ENCODE measurements around the gene CALHM5.
A peak's percentile ranks its signal among the peaks of the same experiment; 100 is the strongest.

The CALHM5 gene

DNA sequence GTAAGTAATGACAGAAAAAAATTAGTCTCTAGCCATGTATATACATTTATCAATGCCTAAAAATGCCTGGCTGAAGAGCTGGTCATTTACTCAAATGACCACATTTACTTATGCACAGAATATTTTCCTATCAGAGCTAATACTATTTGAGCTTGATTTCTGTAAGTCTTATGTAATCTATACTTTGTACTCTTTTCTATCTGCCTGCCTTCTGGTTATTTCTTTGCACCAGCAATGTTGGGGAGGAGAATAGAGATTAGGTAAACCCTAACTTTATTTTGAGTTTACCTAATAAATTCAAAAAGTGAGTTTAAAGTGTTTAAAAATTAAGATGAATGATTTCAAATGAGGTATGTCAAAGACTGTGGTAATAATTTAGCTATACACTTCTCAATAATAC lies 3.7 kb downstream of the CALHM5 start:
- no peak for DNase-seq (ENCODE audit: low read depth)
- H3K4me3 ChIP-seq (ENCODE audit: control insufficient read depth, low read depth, low read length), result no peak overlapping the region
- TF ChIP-seq, protein P1, sequence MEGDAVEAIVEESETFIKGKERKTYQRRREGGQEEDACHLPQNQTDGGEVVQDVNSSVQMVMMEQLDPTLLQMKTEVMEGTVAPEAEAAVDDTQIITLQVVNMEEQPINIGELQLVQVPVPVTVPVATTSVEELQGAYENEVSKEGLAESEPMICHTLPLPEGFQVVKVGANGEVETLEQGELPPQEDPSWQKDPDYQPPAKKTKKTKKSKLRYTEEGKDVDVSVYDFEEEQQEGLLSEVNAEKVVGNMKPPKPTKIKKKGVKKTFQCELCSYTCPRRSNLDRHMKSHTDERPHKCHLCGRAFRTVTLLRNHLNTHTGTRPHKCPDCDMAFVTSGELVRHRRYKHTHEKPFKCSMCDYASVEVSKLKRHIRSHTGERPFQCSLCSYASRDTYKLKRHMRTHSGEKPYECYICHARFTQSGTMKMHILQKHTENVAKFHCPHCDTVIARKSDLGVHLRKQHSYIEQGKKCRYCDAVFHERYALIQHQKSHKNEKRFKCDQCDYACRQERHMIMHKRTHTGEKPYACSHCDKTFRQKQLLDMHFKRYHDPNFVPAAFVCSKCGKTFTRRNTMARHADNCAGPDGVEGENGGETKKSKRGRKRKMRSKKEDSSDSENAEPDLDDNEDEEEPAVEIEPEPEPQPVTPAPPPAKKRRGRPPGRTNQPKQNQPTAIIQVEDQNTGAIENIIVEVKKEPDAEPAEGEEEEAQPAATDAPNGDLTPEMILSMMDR (conservative IDR thresholded peaks at IDR 0.05; ENCODE audit: control insufficient read depth, insufficient read depth, low read depth, low read length), result no peak

DNA sequence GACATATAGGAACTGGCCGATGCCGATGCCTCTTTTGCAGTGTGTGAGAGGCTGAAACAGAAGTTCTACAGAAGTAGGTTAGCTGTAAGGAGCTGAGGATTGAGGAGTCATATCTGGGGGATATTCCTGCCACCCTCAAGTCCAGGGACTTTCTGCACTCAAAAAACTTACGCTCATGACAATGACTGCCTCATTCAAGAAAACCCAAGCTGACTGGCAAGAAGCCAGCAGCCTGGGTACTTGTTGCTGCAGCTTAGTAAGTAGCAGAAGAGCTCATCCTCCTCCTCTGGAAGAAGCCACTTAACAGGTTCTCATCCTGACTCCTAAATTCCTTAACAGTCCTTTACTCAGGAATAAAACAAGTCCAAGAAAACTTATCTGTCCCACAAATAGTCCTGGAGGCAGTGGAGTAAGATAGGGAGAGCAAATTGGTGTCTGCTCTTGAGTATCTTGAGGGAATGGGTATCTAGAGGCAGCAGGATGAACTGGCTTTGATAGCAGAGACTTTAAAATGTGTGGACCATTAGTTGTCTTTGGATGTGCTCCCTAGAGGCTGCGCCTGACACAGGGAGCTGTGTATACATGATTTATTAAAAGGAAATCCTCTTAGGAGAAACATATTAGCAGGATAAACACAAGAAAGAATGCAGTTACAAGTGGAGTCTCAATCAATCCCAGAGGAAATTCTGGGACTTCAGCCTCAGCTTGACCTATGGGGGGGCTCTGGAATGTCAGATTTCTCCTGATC lies 7.4 kb downstream of the CALHM5 start:
- DNase-seq (ENCODE audit: low read depth), result peak; percentile 18
- TF ChIP-seq, protein P1 (conservative IDR thresholded peaks at IDR 0.05; ENCODE audit: control insufficient read depth, insufficient read depth, low read depth, low read length), result no peak

DNA sequence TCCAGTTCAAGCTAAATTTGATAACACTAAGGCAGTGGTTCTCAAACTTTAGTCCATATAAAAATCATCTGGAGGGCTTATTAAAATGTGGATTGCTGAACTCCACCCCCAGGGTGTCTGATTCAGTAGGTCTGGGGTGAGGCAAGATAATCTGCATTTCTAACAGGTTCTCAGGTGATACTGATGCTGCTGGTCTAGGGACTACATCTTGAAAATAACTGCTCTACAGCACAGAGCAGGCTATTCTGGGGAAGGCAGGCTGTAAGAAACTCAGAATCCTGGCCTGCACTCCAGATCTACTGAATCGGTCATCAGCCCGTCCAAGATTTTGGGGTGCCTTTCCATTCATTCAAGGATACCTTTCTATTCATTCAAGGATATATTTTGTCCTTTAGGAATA lies 11.5 kb downstream of the CALHM5 start:
- DNase-seq (ENCODE audit: low read depth), result no peak
- TF ChIP-seq, protein P1 (conservative IDR thresholded peaks at IDR 0.05; ENCODE audit: control insufficient read depth, insufficient read depth, low read depth, low read length), result no peak
- H3K4me3 ChIP-seq (ENCODE audit: control insufficient read depth, low read depth, low read length), result no peak overlapping the region

More for the DNA sequence above, 7.4 kb downstream of the CALHM5 start:
- no peak overlapping the region for H3K4me3 ChIP-seq (ENCODE audit: control insufficient read depth, low read depth, low read length)

DNA sequence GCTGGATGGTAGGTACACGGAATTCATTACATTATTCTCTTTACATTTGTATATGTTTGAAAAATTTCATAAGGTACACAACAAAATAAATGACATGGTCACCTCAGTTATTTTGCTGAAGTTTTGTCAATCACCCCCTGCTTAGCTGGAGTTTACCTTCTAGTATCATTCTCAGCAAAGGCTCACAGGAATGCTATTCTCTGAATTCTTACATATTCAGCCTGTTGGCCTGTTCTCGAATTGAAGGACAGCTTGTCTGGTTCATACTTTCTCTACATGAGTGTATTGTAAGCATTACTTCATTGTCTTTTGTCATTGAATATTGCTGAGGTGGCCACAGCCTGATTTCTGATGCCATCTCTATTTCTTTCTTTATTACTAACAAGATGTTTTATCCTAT lies 12.8 kb downstream of the CALHM5 start:
- TF ChIP-seq, protein P1 (conservative IDR thresholded peaks at IDR 0.05; ENCODE audit: control insufficient read depth, insufficient read depth, low read depth, low read length), result no peak
- H3K4me3 ChIP-seq (ENCODE audit: control insufficient read depth, low read depth, low read length), result no peak overlapping the region
- DNase-seq (ENCODE audit: low read depth), result no peak

DNA sequence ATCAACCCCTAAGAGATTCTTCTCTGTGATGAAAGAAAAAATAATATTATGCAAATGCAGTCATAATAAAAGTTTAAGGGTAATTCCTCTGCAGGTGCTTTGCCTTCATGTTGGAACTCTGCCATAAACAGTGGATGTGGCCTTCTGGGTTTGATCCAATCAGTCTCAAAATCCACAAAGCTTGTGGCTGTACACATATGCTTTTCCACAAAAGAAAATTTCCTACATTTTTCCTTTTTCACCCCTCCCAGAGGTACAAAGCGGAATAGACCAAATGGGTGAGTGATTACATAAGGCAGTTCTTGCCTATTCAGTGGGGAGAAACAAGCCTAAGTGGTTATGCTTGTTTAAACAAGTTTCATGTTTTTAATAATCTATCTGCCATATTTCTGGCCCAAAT lies 16.7 kb downstream of the CALHM5 start:
- TF ChIP-seq, protein P1 (conservative IDR thresholded peaks at IDR 0.05; ENCODE audit: control insufficient read depth, insufficient read depth, low read depth, low read length), result no peak
- no peak overlapping the region for H3K4me3 ChIP-seq (ENCODE audit: control insufficient read depth, low read depth, low read length)
- no peak for DNase-seq (ENCODE audit: low read depth)

DNA sequence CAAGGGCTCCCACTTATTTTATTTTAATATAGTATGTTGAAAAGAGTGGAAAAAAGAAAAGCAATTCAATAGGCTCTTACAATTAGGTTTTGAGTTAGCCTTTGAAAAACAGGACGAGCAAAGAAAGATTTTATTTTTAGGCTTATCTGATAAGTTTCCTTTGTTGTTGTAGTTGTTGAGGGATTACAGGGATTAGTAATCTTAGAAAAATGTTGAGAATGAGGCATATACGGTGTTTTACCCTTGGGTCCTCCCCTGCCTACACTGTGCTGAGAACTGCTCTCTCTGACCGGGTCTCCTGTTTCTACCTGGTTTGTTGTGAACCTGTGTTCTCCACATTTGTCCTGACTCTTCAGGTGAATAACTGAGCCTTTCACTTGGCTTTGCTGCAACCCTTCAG lies 17.3 kb downstream of the CALHM5 start:
- H3K4me3 ChIP-seq (ENCODE audit: control insufficient read depth, low read depth, low read length), result no peak overlapping the region
- TF ChIP-seq, protein P1 (conservative IDR thresholded peaks at IDR 0.05; ENCODE audit: control insufficient read depth, insufficient read depth, low read depth, low read length), result no peak
- DNase-seq (ENCODE audit: low read depth), result no peak

Data from fibroblast of mammary gland (primary cell).